ENCODE measurements around the gene GPR50. TPM values are rescaled to one million over a fixed set of nuclear protein-coding genes. Genes with fewer than 3 reads are reported as not detected.

Gene GPR50
- total RNA-seq, 2 donors from 2014 or later, result not detected

- no peak overlapping the region for H3K9ac ChIP-seq (ENCODE audit: low read depth in 2 of 2, low read length in 2 of 2)
- H3K4me3 ChIP-seq, result no peak overlapping the region
- H3K36me3 ChIP-seq, result no peaks in the 10 kb centered on the region
- intact Hi-C loops (cut with DNase I), result no loop called here
- H3K9me3 ChIP-seq, result no peaks in the 10 kb centered on the region
- DNase-seq, result no peak
- no peak for TF ChIP-seq CTCF (IDR thresholded peaks at IDR 0.05)
- H3K4me1 ChIP-seq, result no peaks in the 10 kb centered on the region
- peaks cover 5% of the 10 kb centered on the region for H3K27me3 ChIP-seq
- H3K27ac ChIP-seq, result no peak overlapping the region
Measured at GRCh38 chrX:151183233-151183753, 6.9 kb downstream of the GPR50 start.

GRCh38 chrX:151183912-151184565, 7.7 kb downstream of the GPR50 start:
- H3K9me3 ChIP-seq, result no peaks in the 10 kb centered on the region
- intact Hi-C loops (cut with DNase I), result no loop called here
- DNase-seq, result no peak

GRCh38 chrX:151184705-151185104, 8.3 kb downstream of the GPR50 start:
- TF ChIP-seq CTCF (IDR thresholded peaks at IDR 0.05), result no peak
- Histone ChIP-seq H3K4me3 (no peak overlapping the region), H3K4me1 (no peaks in the 10 kb centered on the region), H3K36me3 (no peaks in the 10 kb centered on the region), H3K9me3 (no peaks in the 10 kb centered on the region), H3K27me3 (peaks cover 5% of the 10 kb centered on the region), H3K9ac (ENCODE audit: low read depth in 2 of 2, low read length in 2 of 2) (no peak overlapping the region), H3K27ac (no peak overlapping the region)
- DNase-seq, result no peak
- intact Hi-C loops (cut with DNase I), result no loop called here

More at GRCh38 chrX:151183912-151184565, 7.7 kb downstream of the GPR50 start:
- Histone ChIP-seq H3K9ac (ENCODE audit: low read depth in 2 of 2, low read length in 2 of 2) (no peak overlapping the region), H3K27me3 (peaks cover 5% of the 10 kb centered on the region), H3K27ac (no peak overlapping the region), H3K4me1 (no peaks in the 10 kb centered on the region), H3K4me3 (no peak overlapping the region), H3K36me3 (no peaks in the 10 kb centered on the region)
- TF ChIP-seq CTCF (IDR thresholded peaks at IDR 0.05), result no peak

GRCh38 chrX:151206871-151207270, 30.5 kb downstream of the GPR50 start:
- intact Hi-C loops (cut with DNase I), result no loop called here
- Histone ChIP-seq H3K36me3 (no peaks in the 10 kb centered on the region), H3K9ac (ENCODE audit: low read depth in 2 of 2, low read length in 2 of 2) (no peak overlapping the region), H3K9me3 (no peaks in the 10 kb centered on the region), H3K4me3 (no peak overlapping the region), H3K27me3 (no peaks in the 10 kb centered on the region), H3K27ac (no peak overlapping the region), H3K4me1 (no peaks in the 10 kb centered on the region)
- TF ChIP-seq CTCF (IDR thresholded peaks at IDR 0.05), result no peak
- no peak for DNase-seq

- no peak overlapping the region for H3K4me3 ChIP-seq
- no peak for DNase-seq
- no peaks in the 10 kb centered on the region for H3K27me3 ChIP-seq
- no peaks in the 10 kb centered on the region for H3K4me1 ChIP-seq
- H3K36me3 ChIP-seq, result no peaks in the 10 kb centered on the region
- intact Hi-C loops (cut with DNase I), result no loop called here
- H3K27ac ChIP-seq, result no peak overlapping the region
- no peak overlapping the region for H3K9ac ChIP-seq (ENCODE audit: low read depth in 2 of 2, low read length in 2 of 2)
- H3K9me3 ChIP-seq, result no peaks in the 10 kb centered on the region
- TF ChIP-seq CTCF (IDR thresholded peaks at IDR 0.05), result no peak
Measured at GRCh38 chrX:151225843-151226242, 49.5 kb downstream of the GPR50 start.
